ENCODE measurements around the gene GAK.

Gene GAK

DNA sequence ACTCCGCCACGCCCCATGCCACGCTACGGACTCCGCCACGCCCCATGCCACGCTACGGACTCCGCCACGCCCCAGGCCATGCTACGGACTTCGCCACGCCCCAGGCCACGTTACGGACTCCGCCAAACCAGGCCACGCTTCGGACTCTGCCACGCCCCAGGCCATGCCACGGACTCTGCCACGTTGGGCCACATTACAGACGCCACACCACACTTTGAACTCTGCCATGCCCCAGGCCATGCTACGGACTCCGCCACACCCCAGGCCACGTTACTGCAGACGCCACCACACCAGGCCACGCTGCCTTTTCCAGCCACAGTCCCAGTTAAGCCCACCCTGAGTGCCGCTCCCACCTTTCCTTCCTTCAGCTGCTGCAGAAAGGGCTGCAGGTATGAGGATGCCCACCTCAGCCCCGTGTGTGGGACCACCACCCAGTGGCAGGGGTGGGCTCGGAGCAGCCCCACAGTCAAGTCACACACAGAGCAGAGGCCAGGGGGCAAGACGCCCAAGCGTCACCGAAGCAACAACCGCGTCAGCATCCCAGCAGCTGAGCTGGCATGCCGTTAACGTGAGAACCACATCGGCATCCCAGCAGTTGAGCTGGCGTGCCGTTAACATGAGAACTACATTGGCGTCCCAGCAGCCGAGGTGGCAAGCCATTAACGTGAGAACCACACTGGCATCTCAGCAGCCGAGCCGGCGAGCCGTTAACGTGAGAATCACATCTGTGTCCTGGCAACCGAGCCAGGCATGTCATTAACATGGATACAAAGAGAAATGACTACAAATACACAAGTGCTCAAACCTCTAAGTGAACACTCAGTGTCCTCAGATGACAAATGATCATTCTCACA is 26.4 kb downstream of the GAK start:
- no peak for DNase-seq

DNA sequence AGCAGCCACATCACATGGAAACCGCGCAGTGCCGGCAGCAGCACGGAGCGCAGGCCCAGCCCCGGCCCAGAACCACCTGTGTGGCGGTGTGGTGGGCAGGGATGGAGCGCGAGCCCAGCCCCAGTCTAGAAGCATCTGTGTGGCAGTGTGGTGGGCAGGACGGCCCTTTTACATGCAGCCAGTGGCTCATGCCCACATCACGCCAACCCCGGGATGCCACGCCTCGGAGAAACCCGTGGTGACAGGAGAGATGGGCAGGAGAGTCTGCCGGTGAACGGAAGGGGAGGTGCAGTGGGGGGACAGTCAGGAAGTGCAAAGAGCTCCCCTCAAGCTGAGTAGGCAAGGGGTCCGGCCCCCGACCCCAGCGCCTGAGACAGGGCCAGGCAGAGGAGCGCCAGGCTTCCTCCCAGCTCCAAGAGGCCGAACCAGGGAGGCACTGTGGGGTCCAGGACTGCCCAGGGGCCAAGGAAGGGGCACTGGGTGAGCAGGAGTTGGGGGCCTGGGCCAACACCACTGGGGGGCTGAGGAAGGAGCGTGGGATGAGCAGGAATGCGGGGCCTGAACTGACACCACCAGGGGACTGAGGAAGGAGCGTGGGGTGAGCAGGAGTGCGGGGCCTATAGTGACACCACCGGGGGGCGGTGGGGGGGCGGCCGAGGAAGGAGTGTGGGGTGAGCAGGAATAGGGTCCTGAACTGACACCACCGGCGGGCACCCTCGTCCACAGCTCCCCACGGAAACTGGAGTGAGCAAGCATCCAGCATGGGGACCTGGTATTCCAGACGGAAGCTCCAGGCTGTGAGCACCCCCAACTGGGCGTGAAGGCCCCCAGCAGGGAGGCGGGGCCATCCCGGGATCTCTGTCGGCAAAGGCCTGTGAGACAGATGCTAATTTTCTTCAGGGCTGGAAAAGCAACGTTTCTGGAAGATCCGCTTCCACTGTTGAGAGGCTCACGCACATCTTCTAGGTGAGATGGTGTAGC is 28.8 kb downstream of the GAK start:
- no peak for DNase-seq

DNA sequence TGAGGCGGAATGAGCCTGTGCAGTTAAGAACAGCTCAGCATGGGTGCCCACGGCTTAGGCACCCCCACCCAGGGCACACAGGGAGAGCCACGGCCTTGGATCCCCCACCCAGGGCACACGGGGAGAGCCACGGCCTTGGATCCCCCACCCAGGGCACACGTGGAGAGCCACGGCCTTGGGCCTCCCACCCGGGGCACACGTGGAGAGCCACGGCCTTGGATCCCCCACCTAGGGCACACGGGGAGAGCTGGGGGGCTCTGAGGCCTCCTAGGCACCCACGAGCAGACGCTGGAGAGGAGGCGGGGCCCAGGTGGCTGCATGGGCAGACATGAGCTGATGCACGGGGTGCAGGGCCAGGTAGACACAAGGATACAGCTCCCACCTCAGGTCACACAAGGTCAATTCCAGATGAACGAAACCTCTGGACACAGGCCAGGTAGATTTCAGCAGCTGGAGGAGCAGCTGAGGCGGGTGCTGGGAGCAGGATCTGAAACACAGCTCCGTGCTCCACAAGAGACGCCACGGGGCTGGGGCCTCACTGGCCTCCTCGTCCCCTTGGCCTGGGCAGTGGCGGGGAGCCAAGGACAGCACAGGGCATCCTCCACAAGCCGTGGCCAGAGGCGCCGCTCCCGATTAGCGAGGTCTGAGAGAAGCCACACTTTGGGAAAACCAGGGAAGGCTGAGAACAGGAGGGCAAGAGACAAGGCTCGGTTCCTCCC is 30.8 kb downstream of the GAK start:
- no peak for DNase-seq

DNA sequence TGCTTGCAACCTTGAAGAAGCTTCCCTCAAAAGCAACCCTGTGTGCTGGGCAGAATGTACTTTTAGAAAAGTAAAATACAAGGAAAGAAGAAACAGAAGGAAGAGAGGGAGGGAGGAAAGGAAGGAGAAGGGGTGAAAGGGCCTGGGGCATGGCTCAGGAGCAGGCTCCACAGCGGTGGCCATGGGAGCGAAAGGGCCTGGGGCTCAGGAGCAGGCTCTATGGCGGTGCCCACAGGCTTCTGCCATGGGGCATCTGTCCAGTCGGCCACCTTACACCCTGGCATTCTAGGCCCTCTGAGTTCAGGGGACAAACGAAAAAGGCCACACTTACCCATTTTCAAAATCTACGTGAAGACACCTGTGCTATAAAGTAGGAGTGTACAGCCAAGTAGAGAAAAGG is 31.4 kb downstream of the GAK start:
- no peak for DNase-seq

DNA sequence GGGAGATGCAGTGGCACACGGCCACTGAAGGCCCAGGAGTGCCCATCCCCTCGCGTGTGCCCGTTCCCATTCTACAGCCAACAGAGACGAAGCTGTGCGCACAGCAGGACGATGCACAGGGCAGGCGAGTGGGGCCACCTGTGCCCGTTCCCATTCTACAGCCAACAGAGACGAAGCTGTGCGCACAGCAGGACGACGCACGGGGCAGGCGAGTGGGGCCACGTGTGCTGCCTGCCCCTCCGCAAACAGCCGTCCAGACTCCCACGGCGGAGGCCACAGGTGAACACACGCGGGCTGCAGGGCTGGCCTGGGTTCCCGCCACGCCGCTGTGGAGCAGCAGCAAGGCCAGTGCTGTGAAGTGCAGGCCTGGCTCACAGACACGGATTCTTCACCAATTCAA is 32.0 kb downstream of the GAK start:
- no peak for DNase-seq

DNA sequence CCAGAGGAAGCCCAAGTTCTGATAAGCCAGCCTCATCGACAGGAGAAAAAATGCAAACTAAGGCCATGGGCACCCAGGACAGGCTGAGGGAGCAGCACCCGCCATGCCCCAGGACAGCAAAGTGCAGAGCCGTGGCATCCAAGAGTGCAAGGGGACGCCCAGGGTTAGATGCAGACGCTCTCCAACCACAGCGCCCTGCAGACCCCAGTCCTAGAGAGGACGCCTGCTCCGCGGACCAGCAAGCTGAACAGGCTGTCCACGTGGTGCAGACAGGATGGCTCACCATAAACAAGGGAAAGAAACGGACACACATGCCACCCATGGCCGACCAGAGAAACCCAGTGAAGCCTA is 32.6 kb downstream of the GAK start:
- DNase-seq = no peak

DNA sequence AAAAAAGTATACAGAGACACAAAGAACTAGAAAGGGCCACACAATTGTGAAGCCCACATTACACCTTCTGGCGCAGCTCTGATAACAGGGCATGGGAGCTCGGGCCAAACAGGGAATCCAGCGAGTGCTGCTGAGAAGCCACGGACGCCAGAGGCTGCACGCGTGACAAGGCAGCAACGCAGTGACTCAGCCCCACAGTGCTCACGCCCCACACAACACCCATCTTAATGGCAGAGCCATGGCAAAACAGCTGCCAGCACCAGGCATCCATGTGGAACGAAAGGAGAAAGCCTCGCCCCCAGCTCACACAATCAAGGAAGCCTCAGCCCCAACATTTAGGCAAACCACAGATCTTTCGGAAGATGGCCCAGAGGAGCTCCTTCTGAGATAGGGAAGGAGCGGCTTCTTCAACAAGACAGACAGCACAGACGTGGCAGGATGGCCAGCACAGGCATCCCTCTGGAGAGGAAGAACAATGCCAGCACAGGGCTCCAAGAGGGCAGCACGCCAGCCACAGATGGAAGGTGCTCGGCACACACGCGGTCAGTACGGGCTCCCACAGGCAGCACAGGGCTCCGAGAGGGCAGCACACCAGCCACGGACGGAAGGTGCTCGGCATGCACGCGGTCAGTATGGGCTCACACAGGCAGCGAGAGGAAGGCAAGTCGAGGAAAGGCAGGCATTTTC is 33.1 kb downstream of the GAK start:
- no peak for DNase-seq

DNA sequence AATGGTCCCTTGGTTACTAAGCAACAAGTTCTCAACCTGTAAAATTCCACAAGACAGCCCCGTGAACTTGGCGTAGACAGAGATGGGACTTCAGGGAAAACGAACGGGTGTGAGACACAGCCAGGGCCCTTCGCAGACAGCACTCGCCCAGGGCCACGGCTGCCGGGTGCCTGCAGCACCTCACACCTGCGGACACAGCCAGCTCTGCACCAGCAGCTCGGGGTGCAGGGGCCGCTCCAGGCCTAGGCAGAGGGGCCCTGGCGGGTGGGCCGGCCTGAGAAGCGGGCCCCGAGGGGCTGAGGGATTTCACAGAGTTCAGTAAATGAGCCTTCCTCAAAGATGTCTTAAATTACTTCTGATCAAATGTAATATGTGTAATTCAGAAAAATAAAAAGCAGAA is 34.0 kb downstream of the GAK start:
- DNase-seq = no peak

DNA sequence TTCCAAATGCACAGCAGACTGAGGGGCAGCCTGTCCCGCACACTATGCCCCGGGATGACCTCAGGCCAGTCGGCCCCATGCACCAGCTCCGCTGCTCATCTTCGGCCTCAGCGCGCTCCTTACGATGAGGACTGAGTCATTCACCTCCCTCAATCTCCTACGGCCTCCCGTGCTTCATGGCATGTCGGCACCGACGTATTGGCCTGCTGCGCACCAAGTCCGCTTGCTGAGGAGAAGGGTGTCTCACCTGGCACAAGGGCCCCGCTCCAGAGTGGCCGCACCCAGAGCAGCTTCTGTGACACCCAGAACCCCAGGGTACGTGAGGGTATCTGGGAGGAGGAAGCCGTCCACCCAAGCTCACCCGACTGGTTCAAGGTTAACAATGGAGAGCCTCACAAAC is 35.5 kb downstream of the GAK start:
- no peak for DNase-seq

DNA sequence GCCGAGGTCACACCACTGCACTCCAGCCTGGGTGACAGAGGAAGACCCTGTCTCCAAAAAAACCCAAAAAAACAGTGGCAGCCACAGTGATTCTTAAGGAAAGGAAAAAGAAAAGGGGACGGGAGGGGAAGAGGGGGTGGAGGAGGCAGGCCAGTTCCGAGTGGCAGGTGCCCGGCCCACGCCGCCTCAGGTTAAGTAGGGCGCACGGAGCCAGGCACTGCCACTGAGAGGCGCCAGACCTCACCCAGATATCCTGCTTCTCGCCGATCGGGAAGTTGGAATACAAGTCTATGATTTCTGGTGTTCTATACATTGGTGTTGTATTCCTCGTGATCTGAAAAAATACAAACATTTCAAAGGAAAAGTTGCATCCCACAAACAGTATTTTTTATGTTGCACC is 35.9 kb downstream of the GAK start:
- DNase-seq = no peak

DNA sequence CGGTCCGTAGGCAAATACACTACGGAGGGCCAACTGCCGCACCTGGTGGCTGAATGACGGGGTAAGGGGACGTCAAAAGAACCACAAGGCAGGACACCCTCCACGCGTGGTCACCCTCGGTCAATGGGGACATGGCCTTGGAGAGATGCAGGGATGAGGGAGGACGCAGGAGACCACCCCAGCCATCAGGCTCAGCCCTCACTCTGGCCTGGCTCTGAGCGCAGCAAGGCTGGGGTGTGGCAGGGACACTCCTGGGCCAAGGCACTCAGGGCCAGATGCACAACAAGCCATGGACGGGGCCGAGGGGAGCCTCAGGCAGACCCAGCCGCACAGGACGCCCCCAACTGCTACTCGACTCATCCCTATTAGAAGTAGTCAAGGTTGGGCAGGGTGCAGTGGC is 36.5 kb downstream of the GAK start:
- no peak for DNase-seq

DNA sequence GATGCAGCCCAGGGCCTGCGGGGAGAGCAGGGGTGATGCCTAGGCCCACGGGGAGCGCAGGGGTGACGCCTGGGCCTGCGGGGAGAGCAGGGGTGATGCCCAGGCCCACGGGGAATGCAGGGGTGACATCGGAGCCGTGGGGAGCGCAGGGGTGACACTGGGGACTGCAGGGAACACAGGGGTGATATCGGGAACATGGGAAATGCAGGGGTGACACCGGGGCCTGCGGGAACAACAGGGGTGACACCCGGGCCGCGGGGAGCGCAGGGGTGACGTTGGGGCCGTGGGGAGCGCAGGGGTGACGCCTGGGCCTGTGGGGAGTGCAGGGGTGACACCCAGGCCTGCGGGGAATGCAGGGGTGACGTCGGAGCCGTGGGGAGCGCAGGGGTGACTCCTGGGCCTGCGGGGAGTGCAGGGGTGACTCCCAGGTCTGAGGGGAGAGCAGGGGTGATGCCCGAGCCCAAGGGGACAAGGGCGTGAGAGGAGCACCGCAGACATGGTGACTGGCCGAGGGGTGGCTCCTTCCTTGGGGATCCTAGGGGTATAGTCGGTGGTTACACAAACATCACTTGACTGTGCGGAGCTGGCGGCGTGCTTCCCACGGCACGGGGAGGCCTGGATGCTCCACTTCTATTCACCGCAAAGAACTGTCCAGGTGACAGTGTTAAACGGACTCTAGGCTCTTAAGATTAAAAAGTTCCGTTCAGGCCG is 38.0 kb downstream of the GAK start:
- no peak for DNase-seq

DNA sequence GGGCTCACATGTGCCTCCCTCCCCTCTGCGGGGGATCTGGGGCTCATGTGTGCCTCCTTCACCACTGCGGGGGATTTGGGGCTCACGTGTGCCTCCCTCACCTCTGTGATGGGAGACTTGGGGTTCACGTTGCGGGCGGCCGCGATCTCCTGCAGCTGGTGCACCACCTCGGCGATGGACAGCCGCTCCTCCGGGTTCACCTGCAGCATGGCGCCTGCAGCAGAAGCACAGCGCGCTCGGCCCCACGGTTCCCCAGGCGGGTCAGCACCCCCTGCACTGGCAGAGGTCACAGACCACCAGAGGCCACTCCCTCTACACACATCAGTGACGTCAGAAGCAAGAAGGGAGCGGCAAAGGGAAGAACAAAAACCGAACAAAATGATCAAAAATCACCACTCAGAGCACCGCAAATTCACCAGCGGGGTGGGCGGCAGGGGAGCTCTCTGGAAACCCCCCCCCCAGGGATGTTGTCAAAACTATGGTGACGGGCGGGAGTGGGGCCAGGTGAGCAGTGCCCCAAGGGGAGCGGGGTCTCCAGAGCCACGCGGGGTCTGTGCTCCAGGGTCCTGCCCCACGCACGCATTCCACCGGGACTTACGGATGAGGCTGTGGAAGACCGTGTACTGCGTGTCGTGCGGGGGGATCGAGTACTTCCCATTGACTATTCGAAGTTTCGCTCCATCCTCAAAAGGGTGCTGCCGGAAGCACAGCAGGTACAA is 38.7 kb downstream of the GAK start:
- no peak for DNase-seq

DNA sequence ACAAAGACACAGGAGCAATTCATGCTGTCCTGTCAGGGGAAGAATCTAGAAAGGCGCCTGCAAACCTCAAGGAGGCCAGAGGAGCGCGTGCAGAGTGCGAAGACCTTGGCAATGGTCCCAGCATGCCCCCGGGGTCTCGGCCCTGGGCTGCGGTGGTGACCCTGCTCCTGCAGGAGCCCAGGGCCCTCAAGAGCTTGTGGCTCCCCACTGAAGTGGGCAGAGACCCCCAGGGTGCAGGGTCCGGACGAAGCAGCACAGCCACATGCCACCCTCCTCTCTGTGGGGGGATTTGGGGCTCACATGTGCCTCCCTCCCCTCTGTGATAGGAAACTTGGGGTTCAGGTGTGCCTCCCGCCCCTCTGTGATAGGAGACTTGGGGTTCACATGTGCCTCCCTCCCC is 39.3 kb downstream of the GAK start:
- no peak for DNase-seq

DNA sequence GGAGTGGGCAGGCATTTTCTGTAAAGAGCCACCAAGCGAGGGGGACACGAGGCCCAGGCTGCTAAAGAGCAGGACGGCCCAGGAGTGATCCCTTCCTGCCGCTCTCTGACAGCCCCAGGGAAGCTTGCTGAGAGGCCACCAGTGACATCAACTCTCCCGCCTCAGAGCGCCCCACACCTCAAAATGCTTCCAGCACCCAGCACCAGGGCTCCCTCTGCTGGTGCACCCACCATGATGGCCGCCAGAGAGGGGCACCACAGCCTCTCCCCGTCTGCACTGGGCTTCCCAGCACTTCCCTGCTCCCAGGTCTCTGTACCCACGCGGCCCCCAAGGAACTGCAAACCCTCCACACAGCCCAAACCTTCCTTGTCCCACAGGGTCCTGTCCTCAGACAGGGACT is 40.4 kb downstream of the GAK start:
- DNase-seq = peak; percentile 11

DNA sequence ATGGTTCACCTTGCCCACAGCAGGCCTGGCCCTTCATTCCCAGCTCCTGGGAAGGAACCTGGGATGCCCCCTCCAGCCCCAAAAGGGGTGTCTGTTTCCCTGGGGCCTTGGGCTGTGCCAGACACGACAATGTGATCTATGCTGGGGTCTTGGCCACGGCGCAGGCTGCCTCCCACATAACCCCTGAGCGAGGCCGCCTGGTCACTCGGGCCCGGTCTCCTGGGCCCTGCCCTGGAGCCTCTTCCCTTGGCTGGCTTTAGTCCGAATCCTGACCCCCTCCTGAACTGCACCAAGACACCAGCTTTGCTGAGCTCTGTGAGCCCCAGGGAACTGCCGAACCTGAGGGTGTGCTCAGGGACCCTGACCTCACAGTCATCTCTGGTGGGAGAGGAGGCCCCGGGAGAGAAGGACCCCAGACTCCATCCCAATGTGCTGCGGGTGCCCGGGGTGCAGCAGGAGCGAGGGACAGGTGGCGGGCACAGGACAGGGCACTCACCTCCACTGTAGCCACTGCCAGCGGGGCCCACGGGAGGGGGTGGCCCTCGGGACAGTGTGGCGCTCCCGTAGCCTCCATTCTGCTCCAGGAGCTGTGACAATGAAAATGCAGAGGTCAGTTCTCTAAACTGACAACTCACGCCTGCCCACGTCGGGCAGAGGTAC is 42.0 kb downstream of the GAK start:
- DNase-seq = no peak

DNA sequence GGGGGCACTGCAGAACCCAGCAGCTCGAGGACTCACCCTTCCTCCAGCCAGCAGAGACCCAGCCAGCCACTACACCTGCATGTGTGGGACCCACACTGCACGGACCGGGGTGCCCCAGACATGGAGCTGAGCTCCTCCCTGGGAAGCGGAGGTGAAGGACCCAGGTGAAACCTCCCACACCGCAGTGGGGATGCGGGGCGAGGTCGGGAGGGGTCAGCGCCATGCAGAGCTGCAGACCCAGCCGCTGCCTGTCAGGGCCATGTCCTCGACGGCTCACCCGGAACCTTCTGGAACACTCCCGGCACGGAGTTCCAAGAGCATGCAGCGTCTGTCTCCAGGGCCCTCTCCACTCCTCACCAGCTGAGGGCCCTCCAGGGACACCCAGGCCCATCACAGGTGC is 42.6 kb downstream of the GAK start:
- no peak for DNase-seq

DNA sequence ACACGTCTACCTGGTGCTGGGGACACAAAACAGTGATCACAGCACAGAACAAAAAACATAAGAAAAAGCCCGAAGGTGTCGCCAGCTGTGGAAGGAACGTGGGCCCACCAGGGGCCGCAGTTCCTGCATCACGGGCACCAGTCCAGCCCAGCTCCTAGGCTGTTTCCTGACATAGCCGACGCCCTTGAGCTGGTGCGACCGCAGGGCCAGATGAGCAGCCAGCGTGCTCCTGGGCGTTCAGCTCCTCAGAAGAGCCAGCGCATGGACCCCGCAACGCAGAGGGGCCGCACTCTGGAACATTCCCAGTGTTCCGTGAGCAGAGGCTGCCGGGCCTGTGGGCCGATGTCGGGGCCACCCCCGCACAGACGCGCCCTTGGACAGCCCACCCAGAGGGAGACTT is 44.1 kb downstream of the GAK start:
- no peak for DNase-seq

DNA sequence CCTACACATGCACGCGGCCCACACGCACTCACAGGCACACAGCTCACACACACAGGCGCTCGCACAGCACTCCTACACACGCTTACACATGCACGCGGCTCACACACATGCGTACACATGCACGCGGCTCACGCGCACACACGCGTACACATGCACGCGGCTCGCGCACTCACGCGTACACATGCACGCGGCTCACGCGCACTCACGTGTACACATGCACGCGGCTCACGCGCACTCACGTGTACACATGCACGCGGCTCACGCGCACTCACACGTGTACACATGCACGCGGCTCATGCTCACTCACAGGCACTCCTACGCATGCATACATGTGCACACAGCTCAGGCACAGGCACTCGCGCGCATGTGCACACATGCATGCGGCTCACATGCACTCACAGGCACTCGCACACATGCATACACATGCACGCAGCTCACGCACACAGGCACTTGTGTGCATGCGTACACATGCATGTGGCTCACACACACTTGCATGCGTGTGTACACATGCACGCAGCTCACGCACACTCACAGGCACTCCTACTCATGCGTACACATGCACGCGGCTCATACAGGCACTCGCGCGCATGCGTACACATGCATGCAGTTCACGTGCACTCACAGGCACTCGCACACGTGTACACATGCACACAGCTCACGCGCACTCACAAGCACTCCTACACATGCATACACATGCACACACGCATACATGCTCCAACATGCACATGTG is 44.9 kb downstream of the GAK start:
- DNase-seq = no peak

DNA sequence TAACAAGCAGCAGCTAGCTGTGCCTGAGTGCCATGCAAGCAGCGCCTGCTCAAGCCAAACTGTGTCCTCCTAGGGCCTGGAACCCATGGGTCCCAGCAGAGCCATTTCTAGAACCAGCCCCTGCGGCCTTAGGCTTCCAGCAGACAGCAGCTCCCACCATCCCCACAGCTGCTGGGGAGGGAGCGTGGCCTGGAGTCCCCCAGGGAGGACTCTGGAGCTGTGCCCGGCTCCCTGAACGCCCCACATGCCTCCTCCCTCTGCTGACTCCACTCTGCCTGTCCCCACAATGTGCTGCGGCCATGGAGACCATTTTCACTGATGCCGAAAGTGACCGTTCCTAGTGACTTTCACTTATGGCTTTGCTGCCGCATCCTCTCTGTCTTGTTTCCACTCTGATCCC is 45.9 kb downstream of the GAK start:
- DNase-seq = no peak

Measured in EL (cell line).